ENCODE measurements around the gene ZNF175. TPM values are rescaled to one million over a fixed set of nuclear protein-coding genes. Genes with fewer than 3 reads are reported as not detected.

Gene ZNF175
- 8.9 and 9.1 TPM in 2 replicates for total RNA-seq

DNA sequence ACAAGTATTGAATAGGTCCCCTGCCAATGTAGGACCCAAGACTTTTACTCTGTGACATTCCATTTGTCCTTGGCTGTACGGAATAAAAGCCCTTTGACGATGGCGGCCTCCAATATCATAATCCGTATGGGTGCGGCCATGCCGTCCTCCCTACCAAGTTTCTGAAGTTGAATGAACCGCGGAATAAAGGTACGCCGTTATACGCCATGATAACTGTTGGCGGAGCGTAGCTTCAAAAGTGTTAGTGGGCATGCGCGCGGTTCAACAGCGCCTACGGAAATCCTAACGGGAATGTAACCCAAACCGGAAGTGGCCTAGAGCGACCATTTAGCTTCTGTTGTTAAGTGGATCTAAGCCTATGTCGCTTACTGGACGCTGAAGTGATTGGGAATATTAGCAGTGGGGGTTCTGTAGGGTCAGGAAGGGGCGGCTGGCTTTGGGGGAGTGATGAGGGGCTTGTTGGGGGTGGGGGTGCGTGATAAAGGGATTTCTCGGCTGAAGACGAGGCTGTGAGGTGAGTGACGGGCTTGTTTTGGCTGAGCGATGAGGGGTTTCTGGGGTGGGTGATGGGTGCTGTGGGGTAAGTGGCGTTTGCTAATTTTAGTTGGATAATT lies at the start of gene ZNF175:
ZNF175 (plus strand) TSS at position 322 of the 614 bp plus-strand sequence. CDS start 2,047 bp downstream, outside the sequence.

DNA sequence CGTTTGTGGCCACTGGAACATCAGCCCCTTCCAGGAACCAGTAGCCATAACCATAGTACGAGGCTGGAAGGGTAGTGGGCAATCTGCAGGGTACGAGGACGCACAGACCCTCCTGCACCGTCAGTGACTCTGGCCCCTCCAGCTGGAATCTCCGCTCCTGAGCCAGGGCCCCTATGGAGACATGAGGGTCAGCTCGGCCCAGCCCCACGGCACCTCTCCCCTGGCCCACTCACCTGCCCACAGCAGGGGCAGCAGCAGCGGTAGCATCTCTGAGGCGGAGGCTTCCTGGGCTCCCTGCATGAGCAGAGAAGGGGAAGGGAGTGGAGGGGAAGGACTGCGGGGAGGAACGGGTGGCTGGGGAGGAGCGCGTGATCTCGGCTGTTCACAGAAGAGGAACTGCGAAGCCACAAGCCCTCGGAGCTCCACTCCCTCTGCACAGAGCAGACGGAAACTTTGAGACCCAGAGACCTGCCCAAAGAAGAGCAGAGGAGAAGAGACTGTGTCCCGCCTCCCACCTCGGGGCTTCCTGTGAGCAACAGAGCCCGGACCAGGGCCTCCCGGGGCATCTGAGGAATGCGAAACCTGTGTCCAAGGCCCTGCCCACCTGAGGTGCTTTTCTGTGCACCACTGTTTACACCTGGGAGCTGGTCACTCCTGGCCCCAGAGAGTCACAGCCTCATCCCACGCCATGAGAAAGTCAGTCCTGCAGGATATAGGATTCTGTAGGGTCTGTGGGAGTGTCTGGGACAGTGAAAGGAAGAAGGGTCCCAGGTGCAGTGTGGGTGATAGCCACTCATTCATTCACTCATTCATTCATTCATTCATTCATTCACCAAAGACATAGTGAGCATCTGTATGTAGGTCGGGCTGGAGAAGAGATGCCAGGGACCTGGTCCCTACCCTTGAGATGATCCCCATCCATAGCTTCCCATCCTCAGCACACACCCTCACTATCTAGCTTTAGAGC lies 39.5 kb upstream of the ZNF175 start, which contains the start of gene SIGLEC6:
SIGLEC6 (minus strand) TSS at position 322 of the 967 bp plus-strand sequence; CDS start at position 300, 22 bp downstream.

DNA sequence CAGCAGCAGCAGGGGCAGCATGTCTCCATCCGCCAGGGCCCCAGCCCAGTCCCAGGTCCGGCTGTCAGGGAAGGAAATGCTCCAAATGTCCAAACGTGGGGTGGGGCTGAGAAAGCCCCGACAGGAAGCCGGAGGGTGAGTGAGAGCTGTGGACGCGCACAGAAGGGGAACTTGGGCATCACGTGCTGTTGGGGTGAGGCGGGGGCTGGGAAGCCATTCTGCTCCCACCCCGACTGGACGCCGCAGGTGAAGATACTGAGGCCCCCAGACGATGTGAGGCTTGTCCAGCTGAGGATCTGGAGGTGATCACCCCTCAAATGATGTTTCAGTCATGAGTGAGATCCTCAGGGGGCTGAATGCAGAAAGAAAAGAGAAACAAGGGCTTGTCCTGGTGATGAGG lies 59.2 kb downstream of the ZNF175 start, which contains the start of gene SIGLEC5:
SIGLEC5 (minus strand) TSS at position 87 of the 400 bp plus-strand sequence; CDS start at position 21, 66 bp downstream.

Other genes starting within 250 kb of the ZNF175 start
- 0.91 and 1.2 TPM in 2 replicates for gene VSIG10L, start 229.1 kb upstream of the ZNF175 start, total RNA-seq
- gene ETFB, start 204.9 kb upstream of the ZNF175 start, total RNA-seq, result 50.2 and 67.0 TPM in 2 replicates
- not detected in 2 replicates for gene CLDND2, start 202.3 kb upstream of the ZNF175 start, total RNA-seq
- not detected in 2 replicates for gene NKG7, start 198.6 kb upstream of the ZNF175 start, total RNA-seq
- not detected in 2 replicates for gene LIM2, start 183.3 kb upstream of the ZNF175 start, total RNA-seq
- not detected in 2 replicates for gene C19orf84, start 180.7 kb upstream of the ZNF175 start, total RNA-seq
- gene SIGLEC10, start 153.6 kb upstream of the ZNF175 start, total RNA-seq, result not detected in 2 replicates
- gene SIGLEC8, start 112.8 kb upstream of the ZNF175 start, total RNA-seq, result not detected in 2 replicates
- gene CEACAM18, start 92.7 kb upstream of the ZNF175 start, total RNA-seq, result not detected in 2 replicates
- gene SIGLEC12, start 69.5 kb upstream of the ZNF175 start, total RNA-seq, result not detected in 2 replicates
- gene SIGLEC6, start 39.6 kb upstream of the ZNF175 start, total RNA-seq, result not detected in 2 replicates
- not detected in 2 replicates for gene SIGLEC5, start 59.1 kb downstream of the ZNF175 start, total RNA-seq
- not detected in 2 replicates for gene SIGLEC14, start 75.5 kb downstream of the ZNF175 start, total RNA-seq
- 4.2 and 5.8 TPM in 2 replicates for gene SPACA6, start 122.0 kb downstream of the ZNF175 start, total RNA-seq
- gene HAS1, start 152.7 kb downstream of the ZNF175 start, total RNA-seq, result 0.03 and 4.8 TPM in 2 replicates
- gene FPR1, start 180.6 kb downstream of the ZNF175 start, total RNA-seq, result 0.20 TPM in 1 of 2 replicates, not detected in the other
- gene FPR2, start 189.9 kb downstream of the ZNF175 start, total RNA-seq, result 0.07 TPM in 1 of 2 replicates, not detected in the other
- gene FPR3, start 223.9 kb downstream of the ZNF175 start, total RNA-seq, result 0.07 and 0.17 TPM in 2 replicates

Measured in smooth muscle cell of the pulmonary artery (primary cell).